Measurements from ENCODE around the gene TSPAN2. TPM values are rescaled to one million over a fixed set of nuclear protein-coding genes. Genes with fewer than 3 reads are reported as not detected.
A peak's percentile ranks its signal among the peaks of the same experiment; 100 is the strongest.

Gene TSPAN2
- total and polyA plus RNA-seq, 2 of the 4 experiments (the other 2 are of a cell fraction) = 0.18 to 0.60 TPM

DNA sequence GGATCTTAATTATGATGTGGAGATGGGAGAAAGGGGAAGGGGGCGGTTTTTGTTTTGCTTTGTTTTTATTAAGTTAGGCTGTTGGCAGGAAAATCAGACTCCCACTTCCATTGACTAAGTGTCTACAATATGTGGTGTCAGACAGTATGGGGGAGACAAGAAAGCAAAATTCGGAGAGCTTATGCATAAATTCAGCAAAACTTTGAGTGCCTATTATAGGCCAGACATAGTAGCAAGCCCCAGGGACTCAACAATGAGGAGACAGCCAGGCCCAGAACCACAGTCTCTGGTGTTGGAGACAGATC lies 835 bp upstream of the TSPAN2 start:
- TF ChIP-seq MXI1 (IDR thresholded peaks at IDR 0.05; ENCODE audit: borderline replicate concordance, low read depth, low read length) (no peak), POLR2A (IDR thresholded peaks at IDR 0.05; ENCODE audit: low read depth, low read length) (no peak), BHLHE40 (IDR thresholded peaks at IDR 0.05; ENCODE audit: low read depth, low read length) (no peak)
- WGBS, 2 experiments (ENCODE audit: extremely low coverage in 2 of 2, insufficient read length in 1 of 2) = no CpG with 5 or more reads among the region's 2 CpGs
- no TSS peak for BruUV-seq (replicated peaks)
- Histone ChIP-seq H4K8ac (ENCODE audit: low read depth in 2 of 2, low read length in 2 of 2) (peak overlapping the region; percentile 71 to 88), H3K36me3 (ENCODE audit: control insufficient read depth, insufficient read depth, low read length) (no peaks in the 10 kb centered on the region), H2BK5ac (ENCODE audit: low read depth, low read length, poor library complexity, severe bottlenecking) (no peak overlapping the region), H2AFZ (replicated peaks; ENCODE audit: low read length, poor library complexity) (peak overlapping the region; percentile 48), H3K4me3 (ENCODE audit: insufficient read depth, low read depth, low read length) (no peak overlapping the region), H3K4ac (ENCODE audit: low read depth, low read length) (0 out of 2 replicates have a peak overlapping the region, but pooled peaks have one; percentile 14), H3K27me3 (ENCODE audit: control insufficient read depth, insufficient read depth, low read length) (no peaks in the 10 kb centered on the region; the same call in none of the 2 replicates), H3K27ac (ENCODE audit: insufficient read depth, low read length) (peak overlapping the region; percentile 61), H3K56ac (ENCODE audit: extremely low read depth, insufficient read depth, low read length) (no peak overlapping the region; the same call in 1 of the 2 replicates), H3K9me3 (ENCODE audit: control insufficient read depth, insufficient read depth, low read length) (no peaks in the 10 kb centered on the region), H3K18ac (ENCODE audit: low read depth, low read length) (0 out of 2 replicates have a peak overlapping the region, but pooled peaks have one; percentile 12), H2AK5ac (ENCODE audit: low read depth, low read length) (peak overlapping the region; percentile 6; the same call in 1 of the 2 replicates), H3K9me1 (ENCODE audit: insufficient read depth, low read length) (no peaks in the 10 kb centered on the region), H2AK9ac (replicated peaks; ENCODE audit: low read depth, low read length, poor library complexity) (no peak overlapping the region), H2BK15ac (ENCODE audit: low read depth, low read length) (no peak overlapping the region), H4K91ac (ENCODE audit: insufficient read depth, low read depth, low read length) (no peak overlapping the region), H3K79me1 (ENCODE audit: low read depth in 1 of 2, low read length in 2 of 2) (no peaks in the 10 kb centered on the region), H3K4me1 (ENCODE audit: control insufficient read depth, insufficient read depth, low read length) (peaks cover 2% of the 10 kb centered on the region), H4K20me1 (ENCODE audit: insufficient read depth, low read length) (no peaks in the 10 kb centered on the region), H3K9ac (ENCODE audit: low read depth, low read length) (peak overlapping the region; percentile 45; the same call in 1 of the 2 replicates), H3K14ac (replicated peaks; ENCODE audit: low read depth, low read length) (no peak overlapping the region), H2BK20ac (ENCODE audit: low read depth, low read length) (no peak overlapping the region), H4K5ac (ENCODE audit: low read depth, low read length) (peak overlapping the region; percentile 26; the same call in 1 of the 2 replicates), H3K4me2 (ENCODE audit: low read depth, low read length) (peak overlapping the region; percentile 89), H2BK120ac (ENCODE audit: low read depth, low read length) (peak overlapping the region; percentile 28; the same call in 1 of the 2 replicates), H3K23ac (ENCODE audit: low read depth, low read length) (no peak overlapping the region; the same call in 1 of the 2 replicates)
- in situ Hi-C loops (cut with MboI; ENCODE audit: low sequenced_read_pairs) (no loop called here), dilution Hi-C loops (cut with HindIII; ENCODE audit: low sequenced_read_pairs, unreplicated experiment) (no loop called here), intact Hi-C loops (cut with micrococcal nuclease) (loop anchor here (5.0 kb wide), 1 partner anchor 33 kb away; no protein-coding TSS in a partner anchor)
- POLR2A ChIA-PET (ENCODE audit: unreplicated experiment) = no interaction called here
- peak; percentile 28 for ATAC-seq (ENCODE audit: low read depth)
- peak; percentile 59 for DNase-seq
- CTCF ChIA-PET = interaction anchor here (0.8 to 1.4 kb wide), 3 partner anchors 9 to 113 kb away, joined by 3 read pairs; no protein-coding TSS in a partner anchor

All from IMR-90 (cell line).